ENCODE results near the gene UVRAG. TPM values are rescaled to one million over a fixed set of nuclear protein-coding genes. Genes with fewer than 3 reads are reported as not detected.

The UVRAG gene
- total RNA-seq, 1 donor from 2014 or later = 45.2 TPM

- TF ChIP-seq CTCF (IDR thresholded peaks at IDR 0.05) = no peak
- Histone ChIP-seq H3K27ac (no peak overlapping the region), H3K36me3 (no peaks in the 10 kb centered on the region), H3K27me3 (no peaks in the 10 kb centered on the region), H3K4me3 (no peak overlapping the region), H3K9me3 (no peaks in the 10 kb centered on the region), H3K4me1 (no peaks in the 10 kb centered on the region)
- intact Hi-C loops (cut with DNase I) = no loop called here
- DNase-seq (ENCODE audit: low spot score in 2 of 2) = no peak
These were observed 38.5 kb upstream of the UVRAG start for GRCh38 chr11:75776546-75776945.

- Histone ChIP-seq H3K36me3 (no peaks in the 10 kb centered on the region), H3K4me3 (no peak overlapping the region), H3K27me3 (no peaks in the 10 kb centered on the region), H3K4me1 (no peaks in the 10 kb centered on the region), H3K9me3 (no peaks in the 10 kb centered on the region), H3K27ac (no peak overlapping the region)
- intact Hi-C loops (cut with DNase I) = no loop called here
- no peak for TF ChIP-seq CTCF (IDR thresholded peaks at IDR 0.05)
- no peak for DNase-seq (ENCODE audit: low spot score in 2 of 2)
These were observed 37.4 kb upstream of the UVRAG start for GRCh38 chr11:75777461-75778110.

DNA sequence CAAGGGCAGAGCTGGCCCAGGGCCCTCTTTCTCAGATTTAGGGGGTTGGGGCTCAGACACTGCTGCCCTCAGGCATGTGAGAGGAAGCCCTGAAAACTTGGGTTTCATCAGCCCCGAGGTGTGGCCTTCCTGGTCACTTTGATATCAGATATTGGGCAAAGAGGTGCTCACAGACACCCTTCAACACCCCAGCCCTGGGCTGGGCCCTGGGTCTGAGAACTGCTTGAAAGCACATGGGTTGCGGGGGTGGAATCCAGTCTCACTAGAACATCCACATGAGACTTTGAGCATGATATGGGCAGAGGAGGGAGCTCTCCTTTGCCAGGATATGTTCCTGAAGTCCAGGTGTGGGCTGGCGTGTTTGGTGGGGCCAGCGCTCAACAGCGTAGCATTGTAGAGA is 36.0 kb upstream of the UVRAG start:
- no peaks in the 10 kb centered on the region for H3K9me3 ChIP-seq
- intact Hi-C loops (cut with DNase I) = no loop called here
- no peaks in the 10 kb centered on the region for H3K27me3 ChIP-seq
- H3K4me1 ChIP-seq = no peaks in the 10 kb centered on the region
- H3K27ac ChIP-seq = no peak overlapping the region
- TF ChIP-seq CTCF (IDR thresholded peaks at IDR 0.05) = no peak
- no peaks in the 10 kb centered on the region for H3K36me3 ChIP-seq
- DNase-seq (ENCODE audit: low spot score in 2 of 2) = no peak
- no peak overlapping the region for H3K4me3 ChIP-seq

- Histone ChIP-seq H3K27ac (no peak overlapping the region), H3K27me3 (no peaks in the 10 kb centered on the region), H3K9me3 (no peaks in the 10 kb centered on the region), H3K36me3 (no peaks in the 10 kb centered on the region), H3K4me1 (no peaks in the 10 kb centered on the region), H3K4me3 (no peak overlapping the region)
- TF ChIP-seq CTCF (IDR thresholded peaks at IDR 0.05) = no peak
- intact Hi-C loops (cut with DNase I) = no loop called here
- no peak for DNase-seq (ENCODE audit: low spot score in 2 of 2)
These were observed 35.0 kb upstream of the UVRAG start for GRCh38 chr11:75779960-75780359.

GRCh38 chr11:75780888-75781287 is 34.1 kb upstream of the UVRAG start:
- H3K9me3 ChIP-seq = no peaks in the 10 kb centered on the region
- H3K4me3 ChIP-seq = no peak overlapping the region
- no peak for TF ChIP-seq CTCF (IDR thresholded peaks at IDR 0.05)
- H3K4me1 ChIP-seq = no peaks in the 10 kb centered on the region
- intact Hi-C loops (cut with DNase I) = no loop called here
- DNase-seq (ENCODE audit: low spot score in 2 of 2) = no peak
- no peaks in the 10 kb centered on the region for H3K36me3 ChIP-seq
- no peak overlapping the region for H3K27ac ChIP-seq
- H3K27me3 ChIP-seq = no peaks in the 10 kb centered on the region

GRCh38 chr11:75781296-75781695 is 33.7 kb upstream of the UVRAG start:
- no peak for DNase-seq (ENCODE audit: low spot score in 2 of 2)
- intact Hi-C loops (cut with DNase I) = no loop called here

More at GRCh38 chr11:75781296-75781695, 33.7 kb upstream of the UVRAG start:
- Histone ChIP-seq H3K4me3 (no peak overlapping the region), H3K9me3 (no peaks in the 10 kb centered on the region), H3K36me3 (no peaks in the 10 kb centered on the region), H3K4me1 (no peaks in the 10 kb centered on the region), H3K27ac (no peak overlapping the region), H3K27me3 (no peaks in the 10 kb centered on the region)
- TF ChIP-seq CTCF (IDR thresholded peaks at IDR 0.05) = no peak

All from ascending aorta (tissue), 2 donors.